Hematopoietic multipotent progenitor cell treated with erythropoietin and hydrocortisone succinate and interleukin-3 and kit ligand, for 15 days (in vitro differentiated cells): ENCODE measurements around the gene CKS1B.
A peak's percentile ranks its signal among the peaks of the same experiment; 100 is the strongest.

Source experiments
- DNase-seq: peaks from one replicate; pipeline ENCODE4 v3.0.0-alpha.2; 2015; ENCODE audit warnings: low spot score

CKS1B gene

GRCh38 chr1:155002464-155003226 is 28.2 kb downstream of the CKS1B start, which contains the start of gene ZBTB7B:
TSS of gene ZBTB7B (plus strand) at chr1:155002802. CDS start at chr1:155014661, 11,859 bp downstream.
- DNase-seq = no peak

DNA sequence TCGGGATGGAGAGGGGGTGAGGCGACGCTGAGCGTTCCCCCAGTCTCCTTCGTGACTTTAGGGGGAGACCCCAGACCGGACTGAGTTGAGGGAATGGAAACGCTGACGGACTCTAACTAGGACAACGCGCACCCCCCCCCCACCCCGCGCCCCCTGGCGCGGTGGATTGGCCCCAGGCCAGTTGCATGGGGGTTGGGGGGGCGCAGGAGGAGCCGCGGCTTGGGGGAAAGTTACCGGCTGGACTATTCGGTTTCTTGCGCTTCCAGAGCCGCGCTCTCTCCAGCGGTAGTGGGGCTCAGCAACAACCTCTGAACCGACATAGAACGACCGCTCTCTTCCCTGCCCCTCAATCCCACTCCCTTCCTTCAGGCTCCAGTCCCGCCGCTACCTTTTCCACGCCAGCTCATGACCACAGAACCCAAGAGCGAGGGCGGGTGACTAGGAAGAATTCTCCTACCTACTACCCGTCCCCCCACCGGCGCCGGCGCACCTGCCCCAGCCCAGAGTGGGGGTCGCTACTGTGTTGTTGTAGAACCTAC is 28.8 kb downstream of the CKS1B start:
- no peak for DNase-seq

DNA sequence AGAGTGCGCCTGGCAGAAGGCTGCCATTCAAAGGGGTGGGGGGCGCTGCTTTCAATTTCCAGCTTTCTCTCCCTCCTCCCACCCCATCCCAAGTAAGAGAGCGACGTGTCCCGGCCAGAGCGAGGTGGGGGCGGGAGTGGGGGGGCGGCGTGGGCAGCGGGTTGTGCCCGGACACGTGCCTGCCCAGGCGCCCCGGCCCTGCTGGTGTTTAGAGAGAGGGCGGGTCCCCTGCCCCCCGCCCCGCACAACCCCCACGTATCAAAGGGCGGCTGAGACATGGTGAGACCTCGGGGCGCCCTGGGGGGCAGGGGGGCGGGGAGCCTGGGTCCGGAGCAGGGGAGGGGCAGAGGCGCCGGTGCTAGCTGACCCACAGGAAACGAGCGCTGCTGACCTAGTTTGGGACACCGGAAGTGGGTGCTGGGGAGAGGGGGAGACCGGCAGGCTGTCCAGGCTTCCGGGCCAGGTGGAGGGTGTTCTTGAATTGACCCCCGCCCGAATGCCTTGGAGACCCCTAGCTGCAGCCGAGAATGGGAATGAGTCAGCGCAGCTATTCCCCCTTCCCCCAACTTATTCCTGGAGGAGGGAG is 29.4 kb downstream of the CKS1B start:
- no peak for DNase-seq

DNA sequence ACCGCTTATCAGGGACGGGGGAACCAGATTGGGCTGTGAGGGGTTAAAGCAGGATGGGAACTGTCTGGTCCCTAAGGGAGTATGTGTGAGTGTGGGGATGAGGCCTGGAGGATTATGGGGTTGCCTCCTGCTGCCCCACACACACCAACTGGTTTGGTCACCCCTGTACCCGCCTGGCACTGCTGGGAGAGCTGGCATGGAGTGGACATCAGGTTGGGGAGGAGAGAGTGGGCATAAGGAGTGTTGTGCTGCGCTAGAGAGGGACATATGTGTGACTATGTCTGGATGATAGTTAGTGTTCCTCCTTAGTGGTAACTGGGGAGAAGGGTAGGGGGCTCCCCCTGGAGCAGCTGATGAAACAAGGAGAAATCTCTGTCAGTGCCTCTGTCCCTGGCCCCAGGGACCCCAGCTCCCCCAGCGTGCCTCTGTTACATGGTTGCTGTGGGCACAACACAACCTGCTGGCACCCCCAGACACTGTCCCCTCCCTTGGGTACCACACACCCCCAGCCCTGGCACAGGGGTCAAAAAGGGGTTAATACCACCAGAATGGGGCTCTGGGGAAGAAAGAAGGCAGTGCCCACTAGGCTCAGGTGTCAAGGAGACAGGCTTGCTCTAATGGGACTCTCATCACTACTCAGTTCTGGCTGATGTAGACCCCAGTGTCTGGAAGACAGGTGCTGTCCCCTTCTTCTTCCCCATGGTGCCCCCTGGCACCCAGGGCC is 30.0 kb downstream of the CKS1B start:
- DNase-seq = no peak

DNA sequence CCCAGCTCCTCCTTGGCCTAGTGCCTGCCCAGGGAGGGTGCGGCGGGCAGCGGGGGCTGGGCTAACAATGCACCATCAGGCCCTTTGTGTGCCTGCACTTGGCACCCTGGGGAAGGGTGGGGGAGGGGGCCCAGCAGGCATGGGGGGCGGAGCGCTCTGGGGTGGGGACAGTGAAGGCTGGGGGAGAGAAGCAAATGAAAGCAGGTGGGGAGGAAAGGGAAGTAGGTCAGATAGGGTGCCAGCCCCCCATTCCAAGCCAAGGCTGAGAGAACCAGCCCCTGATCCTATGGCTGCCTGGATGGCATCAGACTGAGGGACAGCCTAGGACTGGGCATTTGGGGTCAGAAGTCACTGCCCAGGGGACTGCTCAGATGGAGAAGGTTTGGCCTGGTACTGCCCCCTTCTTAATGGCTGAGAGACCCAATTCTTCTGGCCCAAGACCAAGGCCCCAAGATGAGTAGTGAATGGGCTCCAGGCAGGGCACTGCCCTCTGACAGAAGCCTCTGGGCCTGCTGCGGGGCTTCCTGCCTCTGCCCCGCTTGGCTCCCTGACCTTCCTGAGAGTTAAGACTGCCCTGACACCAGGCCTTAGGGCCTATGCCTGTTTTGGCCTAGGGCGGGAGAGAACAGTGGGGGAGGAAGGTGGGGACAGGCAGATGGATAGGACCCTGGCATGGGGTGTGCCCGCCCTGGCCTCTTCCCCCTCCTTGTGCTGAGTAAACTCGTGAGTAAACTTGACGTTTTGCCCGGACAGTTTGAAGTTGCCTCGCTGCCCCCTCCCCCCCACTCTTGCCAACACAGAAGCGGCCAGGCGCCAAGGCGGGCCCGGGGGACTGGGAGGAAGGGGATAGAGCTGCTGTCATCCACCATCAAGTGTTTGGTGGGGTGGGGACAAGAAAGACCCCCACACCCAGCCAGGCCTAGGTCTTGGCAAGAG is 30.9 kb downstream of the CKS1B start:
- peak; percentile 28 for DNase-seq

GRCh38 chr1:155006601-155007101 is 32.2 kb downstream of the CKS1B start:
- DNase-seq = peak; percentile 59

DNA sequence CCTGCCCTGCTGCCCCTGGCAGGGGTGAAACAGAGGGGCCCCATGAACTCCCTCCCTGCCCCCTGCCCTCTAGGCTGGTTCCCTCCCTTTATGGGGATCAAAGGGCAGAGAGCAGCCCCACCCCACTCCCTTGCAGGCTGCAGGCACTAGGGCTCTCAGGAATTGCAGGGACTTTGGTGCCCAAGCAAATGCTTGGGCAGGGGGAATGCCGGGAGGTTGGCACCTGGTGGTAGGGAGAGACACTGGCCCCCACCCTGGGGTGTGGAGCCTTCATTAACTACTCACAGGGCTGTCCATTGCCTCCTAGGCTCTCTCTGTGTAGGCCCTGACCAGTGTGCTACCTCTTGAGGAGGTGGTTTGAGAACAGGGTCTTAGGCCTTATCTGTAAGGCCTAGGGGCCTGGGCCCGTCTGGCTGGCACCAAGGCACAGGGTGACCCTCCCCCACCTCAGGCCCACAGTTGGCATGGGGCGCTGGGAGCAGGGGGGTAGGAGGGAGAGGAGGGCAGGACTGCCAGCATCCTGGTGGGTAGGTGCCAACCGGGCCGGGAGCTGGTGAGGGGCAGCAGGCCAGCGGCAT is 32.9 kb downstream of the CKS1B start:
- no peak for DNase-seq

- DNase-seq = no peak
These were observed 33.8 kb downstream of the CKS1B start for GRCh38 chr1:155008015-155008941.

GRCh38 chr1:155009221-155009711 is 34.8 kb downstream of the CKS1B start:
- DNase-seq = no peak

DNA sequence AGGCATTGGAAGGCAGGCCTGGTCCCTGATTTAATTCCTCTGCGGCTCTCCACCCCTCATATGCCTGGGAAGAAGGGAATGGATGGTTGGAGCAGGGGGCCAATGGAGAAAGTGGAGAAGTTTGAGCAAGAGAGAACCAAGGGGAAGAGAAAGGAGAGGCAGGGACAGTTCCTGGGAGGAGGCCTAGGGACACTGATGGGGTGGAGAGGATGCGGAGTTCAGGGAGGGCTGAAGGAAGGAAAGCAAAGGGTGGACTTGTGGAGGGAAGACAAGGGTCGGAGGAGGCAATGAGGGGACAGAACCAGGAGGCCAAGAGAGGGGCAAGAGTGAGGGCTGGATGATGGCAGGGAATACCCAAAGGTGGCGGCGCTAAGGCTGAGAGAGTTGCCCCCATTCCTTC is 35.3 kb downstream of the CKS1B start:
- DNase-seq = no peak

DNA sequence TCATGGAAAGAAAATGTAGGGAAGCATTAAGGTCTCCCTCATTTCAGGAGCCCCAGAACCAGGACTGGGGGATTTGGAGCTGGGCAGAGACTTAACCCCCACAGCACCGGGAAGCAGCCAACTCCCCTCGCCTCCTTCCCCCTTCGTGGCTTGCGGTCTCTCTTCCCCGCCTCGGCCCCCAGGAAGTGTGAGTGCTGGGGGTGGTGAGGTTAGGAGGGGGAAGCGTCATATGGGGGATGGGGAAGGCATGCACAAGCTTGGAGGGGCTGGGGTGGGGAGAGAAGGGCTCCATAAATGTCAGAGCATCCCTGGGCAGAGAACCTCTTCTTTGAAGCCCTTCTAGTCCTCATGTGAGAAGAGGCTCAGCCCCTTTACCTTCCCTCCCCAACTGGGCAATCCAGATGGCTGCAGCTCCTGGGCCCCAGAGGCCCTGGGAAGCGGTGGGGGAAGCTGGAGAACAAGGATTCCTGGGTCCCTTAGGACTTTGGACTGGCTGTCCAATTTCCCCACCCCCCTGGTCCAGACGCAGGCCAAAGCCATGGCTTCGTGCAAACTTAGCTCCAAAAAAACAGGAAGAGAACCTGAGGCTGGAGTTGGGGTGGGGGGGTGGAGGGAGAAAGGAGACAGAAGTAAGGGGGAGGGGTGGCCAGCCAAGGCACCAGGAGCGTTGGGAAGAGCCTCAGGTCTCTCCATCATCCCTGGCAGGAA is 35.9 kb downstream of the CKS1B start:
- no peak for DNase-seq

DNA sequence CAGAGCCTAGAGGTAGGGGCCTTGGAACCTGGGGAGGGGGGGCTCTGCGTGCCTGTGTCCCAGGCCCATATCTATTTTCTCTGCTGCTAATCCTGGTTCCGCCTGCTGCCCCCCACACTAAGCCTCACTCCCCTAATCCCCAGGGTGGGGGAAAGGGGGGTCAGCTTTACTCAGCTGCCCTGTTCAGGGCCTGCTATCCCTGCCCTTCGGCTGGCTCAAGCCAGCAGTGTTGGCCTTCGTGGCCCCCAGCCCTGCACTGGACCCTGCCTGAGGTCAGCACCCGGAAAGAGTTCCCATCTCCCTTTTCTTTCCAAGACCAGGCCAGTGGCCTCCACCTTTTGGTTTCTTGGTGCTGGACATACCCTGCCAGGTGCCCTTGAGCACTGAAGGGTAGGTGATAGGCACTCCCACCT is 36.5 kb downstream of the CKS1B start:
- no peak for DNase-seq

GRCh38 chr1:155011437-155012025 is 37.0 kb downstream of the CKS1B start:
- DNase-seq = no peak

GRCh38 chr1:155012026-155012546 is 37.6 kb downstream of the CKS1B start:
- peak; percentile 81 for DNase-seq

- no peak for DNase-seq
These were observed 38.5 kb downstream of the CKS1B start for GRCh38 chr1:155012776-155013602.

DNA sequence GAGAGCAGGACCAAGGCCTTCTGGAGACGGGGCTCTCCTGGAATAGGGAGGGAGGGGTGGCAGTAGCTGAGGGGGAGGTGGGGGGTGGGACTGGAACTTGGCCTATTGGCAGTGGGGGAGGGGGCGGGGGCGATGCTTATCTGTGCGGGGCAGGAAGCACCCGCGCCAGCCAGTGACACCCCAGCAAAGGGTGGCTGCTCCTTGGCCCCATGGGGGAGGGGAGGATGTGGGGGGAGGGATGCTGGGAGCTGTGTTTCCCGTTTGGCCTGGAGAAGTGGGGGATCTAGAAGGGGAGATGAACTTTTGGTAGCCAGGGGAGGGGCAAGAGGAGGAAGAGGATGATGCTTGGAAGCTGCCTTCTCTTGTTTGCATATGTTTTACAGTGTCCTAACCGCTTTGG is 39.2 kb downstream of the CKS1B start:
- DNase-seq = no peak

GRCh38 chr1:155014709-155015508 is 40.4 kb downstream of the CKS1B start:
- no peak for DNase-seq
